ENCODE measurements around the gene IL1RAP.

The IL1RAP gene

GRCh38 chr3:190582667-190583066, 68.8 kb downstream of the IL1RAP start:
- Histone ChIP-seq H3K4ac (ENCODE audit: low read depth, low read length) (no peak overlapping the region), H3K27me3 (ENCODE audit: insufficient read depth, low read length, poor library complexity) (no peaks in the 10 kb centered on the region), H2BK120ac (ENCODE audit: low read depth, low read length) (no peak overlapping the region), H4K8ac (ENCODE audit: low read depth, low read length) (no peak overlapping the region), H3K4me2 (ENCODE audit: low read length) (no peak overlapping the region), H2BK5ac (ENCODE audit: low read length) (no peak overlapping the region), H2BK15ac (replicated peaks; ENCODE audit: low read depth) (no peak overlapping the region), H3K4me3 (ENCODE audit: low read length) (no peak overlapping the region), H3K4me1 (ENCODE audit: control insufficient read depth, low read depth, low read length) (peaks cover 6% of the 10 kb centered on the region), H2AK5ac (ENCODE audit: low read length) (no peak overlapping the region), H3K27ac (ENCODE audit: low read depth, low read length) (no peak overlapping the region), H3K79me1 (ENCODE audit: low read length) (no peaks in the 10 kb centered on the region), H3K36me3 (ENCODE audit: control insufficient read depth, insufficient read depth, low read length) (no peaks in the 10 kb centered on the region), H3K23ac (ENCODE audit: low read length) (no peak overlapping the region), H3K9ac (ENCODE audit: low read length) (no peak overlapping the region), H3K79me2 (ENCODE audit: control insufficient read depth, insufficient read depth, low read length) (no peaks in the 10 kb centered on the region), H3K18ac (ENCODE audit: low read length) (no peak overlapping the region), H4K5ac (ENCODE audit: low read length) (no peak overlapping the region), H3K56ac (ENCODE audit: low read length) (no peak overlapping the region)
- no CpG with 5 or more reads among the region's 2 CpGs for WGBS (ENCODE audit: extremely low coverage, insufficient coverage, low lambda C conversion rate)
- no peak for DNase-seq

DNA sequence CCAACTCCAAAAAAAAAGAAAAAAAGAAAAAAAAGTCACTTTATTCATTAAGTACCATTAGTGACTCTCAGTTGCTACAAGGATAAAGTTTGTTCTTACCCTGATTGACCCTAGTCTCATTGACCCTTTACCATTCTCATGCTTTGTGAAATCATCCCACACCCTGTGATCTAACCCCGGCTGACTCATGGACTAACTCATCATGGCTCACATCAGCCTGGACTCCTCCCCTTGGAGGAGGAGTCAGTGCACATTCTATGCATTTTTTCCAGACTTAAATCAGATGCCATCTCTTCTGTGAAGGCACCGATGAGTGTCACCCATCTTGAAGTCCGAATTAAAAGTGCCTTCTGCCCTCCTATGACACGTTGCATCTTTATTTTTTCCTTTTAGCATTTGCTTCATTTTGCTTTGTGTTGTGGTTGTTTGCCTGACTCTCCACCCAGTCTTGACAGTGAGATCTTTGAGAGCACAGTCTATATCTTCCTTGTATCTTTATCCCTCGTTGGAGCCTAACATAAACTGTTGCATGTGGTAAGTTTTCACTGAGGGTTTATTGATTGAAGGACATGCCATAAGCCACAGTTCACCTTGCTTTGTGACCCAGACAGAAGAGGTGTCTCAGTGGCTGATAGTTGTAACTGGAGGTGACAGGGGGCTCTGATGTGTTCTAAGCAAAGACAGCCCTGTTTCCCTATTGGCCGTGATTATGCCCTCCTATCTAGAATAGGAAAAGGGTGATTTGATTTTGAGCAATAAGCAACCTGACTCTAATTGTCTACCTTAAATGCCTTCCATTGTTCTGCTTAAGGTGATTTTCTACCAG, 72.1 kb downstream of the IL1RAP start:
- Histone ChIP-seq H4K8ac (ENCODE audit: low read depth, low read length) (no peak overlapping the region), H3K18ac (ENCODE audit: low read length) (peak overlapping the region; percentile 64), H3K9ac (ENCODE audit: low read length) (no peak overlapping the region), H3K4me3 (ENCODE audit: low read length) (no peak overlapping the region), H2BK5ac (ENCODE audit: low read length) (no peak overlapping the region), H3K4ac (ENCODE audit: low read depth, low read length) (no peak overlapping the region), H4K5ac (ENCODE audit: low read length) (no peak overlapping the region), H2BK120ac (ENCODE audit: low read depth, low read length) (no peak overlapping the region), H3K4me1 (ENCODE audit: control insufficient read depth, low read depth, low read length) (peaks cover 6% of the 10 kb centered on the region), H2AK5ac (ENCODE audit: low read length) (no peak overlapping the region), H2BK15ac (replicated peaks; ENCODE audit: low read depth) (no peak overlapping the region), H3K27ac (ENCODE audit: low read depth, low read length) (no peak overlapping the region), H3K23ac (ENCODE audit: low read length) (no peak overlapping the region), H3K79me1 (ENCODE audit: low read length) (no peaks in the 10 kb centered on the region), H3K27me3 (ENCODE audit: insufficient read depth, low read length, poor library complexity) (no peaks in the 10 kb centered on the region), H3K4me2 (ENCODE audit: low read length) (no peak overlapping the region), H3K56ac (ENCODE audit: low read length) (no peak overlapping the region), H3K79me2 (ENCODE audit: control insufficient read depth, insufficient read depth, low read length) (no peaks in the 10 kb centered on the region), H3K36me3 (ENCODE audit: control insufficient read depth, insufficient read depth, low read length) (no peaks in the 10 kb centered on the region)
- peak; percentile 95 for DNase-seq
- no CpG with 5 or more reads among the region's 6 CpGs for WGBS (ENCODE audit: extremely low coverage, insufficient coverage, low lambda C conversion rate)

GRCh38 chr3:190586631-190587011, 72.7 kb downstream of the IL1RAP start:
- H2AK5ac ChIP-seq (ENCODE audit: low read length), result no peak overlapping the region
- H2BK5ac ChIP-seq (ENCODE audit: low read length), result no peak overlapping the region
- H3K27ac ChIP-seq (ENCODE audit: low read depth, low read length), result no peak overlapping the region
- no CpG with 5 or more reads among the region's 4 CpGs for WGBS (ENCODE audit: extremely low coverage, insufficient coverage, low lambda C conversion rate)
- H3K36me3 ChIP-seq (ENCODE audit: control insufficient read depth, insufficient read depth, low read length), result no peaks in the 10 kb centered on the region
- no peak overlapping the region for H3K56ac ChIP-seq (ENCODE audit: low read length)
- H2BK120ac ChIP-seq (ENCODE audit: low read depth, low read length), result no peak overlapping the region
- H3K4me1 ChIP-seq (ENCODE audit: control insufficient read depth, low read depth, low read length), result peaks cover 6% of the 10 kb centered on the region
- no peak overlapping the region for H3K23ac ChIP-seq (ENCODE audit: low read length)
- peak; percentile 73 for DNase-seq
- H3K9ac ChIP-seq (ENCODE audit: low read length), result no peak overlapping the region
- H3K4ac ChIP-seq (ENCODE audit: low read depth, low read length), result no peak overlapping the region
- H4K8ac ChIP-seq (ENCODE audit: low read depth, low read length), result no peak overlapping the region
- no peak overlapping the region for H3K4me3 ChIP-seq (ENCODE audit: low read length)
- no peaks in the 10 kb centered on the region for H3K79me2 ChIP-seq (ENCODE audit: control insufficient read depth, insufficient read depth, low read length)
- H4K5ac ChIP-seq (ENCODE audit: low read length), result no peak overlapping the region
- peak overlapping the region; percentile 64 for H3K18ac ChIP-seq (ENCODE audit: low read length)
- H2BK15ac ChIP-seq (replicated peaks; ENCODE audit: low read depth), result no peak overlapping the region
- H3K27me3 ChIP-seq (ENCODE audit: insufficient read depth, low read length, poor library complexity), result no peaks in the 10 kb centered on the region
- H3K4me2 ChIP-seq (ENCODE audit: low read length), result no peak overlapping the region
- H3K79me1 ChIP-seq (ENCODE audit: low read length), result no peaks in the 10 kb centered on the region

DNA sequence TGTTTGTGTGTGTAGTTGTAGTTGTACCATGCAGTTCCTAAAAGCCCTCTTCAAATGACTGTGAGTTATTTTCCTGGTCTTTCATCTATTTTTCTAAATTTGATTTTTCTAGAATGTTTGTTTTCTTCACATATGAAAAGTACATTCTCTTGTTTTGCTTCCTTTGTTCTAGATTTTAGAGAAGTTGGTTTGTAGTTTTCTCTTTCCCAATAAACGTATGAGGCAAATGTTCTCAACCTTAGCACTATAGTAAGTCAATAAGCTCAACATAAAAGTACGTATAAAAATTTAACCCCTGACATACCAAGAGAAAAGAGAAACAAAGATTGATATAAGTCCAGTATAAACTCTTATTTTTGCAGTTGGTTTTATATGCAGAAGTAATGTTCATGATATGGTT, 74.7 kb downstream of the IL1RAP start:
- no peak overlapping the region for H3K27ac ChIP-seq (ENCODE audit: low read depth, low read length)
- H3K79me2 ChIP-seq (ENCODE audit: control insufficient read depth, insufficient read depth, low read length), result no peaks in the 10 kb centered on the region
- H2AK5ac ChIP-seq (ENCODE audit: low read length), result no peak overlapping the region
- no peak overlapping the region for H2BK120ac ChIP-seq (ENCODE audit: low read depth, low read length)
- H3K4ac ChIP-seq (ENCODE audit: low read depth, low read length), result no peak overlapping the region
- WGBS (ENCODE audit: extremely low coverage, insufficient coverage, low lambda C conversion rate), result no CpG with 5 or more reads among the region's 2 CpGs
- H4K5ac ChIP-seq (ENCODE audit: low read length), result no peak overlapping the region
- peaks cover 6% of the 10 kb centered on the region for H3K4me1 ChIP-seq (ENCODE audit: control insufficient read depth, low read depth, low read length)
- no peak overlapping the region for H3K4me3 ChIP-seq (ENCODE audit: low read length)
- no peak overlapping the region for H3K18ac ChIP-seq (ENCODE audit: low read length)
- DNase-seq, result no peak
- H3K36me3 ChIP-seq (ENCODE audit: control insufficient read depth, insufficient read depth, low read length), result no peaks in the 10 kb centered on the region
- no peak overlapping the region for H4K8ac ChIP-seq (ENCODE audit: low read depth, low read length)
- H2BK15ac ChIP-seq (replicated peaks; ENCODE audit: low read depth), result no peak overlapping the region
- H3K79me1 ChIP-seq (ENCODE audit: low read length), result no peaks in the 10 kb centered on the region
- H3K9ac ChIP-seq (ENCODE audit: low read length), result no peak overlapping the region
- no peak overlapping the region for H2BK5ac ChIP-seq (ENCODE audit: low read length)
- no peak overlapping the region for H3K56ac ChIP-seq (ENCODE audit: low read length)
- no peak overlapping the region for H3K4me2 ChIP-seq (ENCODE audit: low read length)
- H3K27me3 ChIP-seq (ENCODE audit: insufficient read depth, low read length, poor library complexity), result no peaks in the 10 kb centered on the region
- H3K23ac ChIP-seq (ENCODE audit: low read length), result no peak overlapping the region

- Histone ChIP-seq H3K79me1 (ENCODE audit: low read length) (no peaks in the 10 kb centered on the region), H3K4me2 (ENCODE audit: low read length) (no peak overlapping the region), H4K8ac (ENCODE audit: low read depth, low read length) (no peak overlapping the region), H3K27ac (ENCODE audit: low read depth, low read length) (no peak overlapping the region), H3K4me3 (ENCODE audit: low read length) (no peak overlapping the region), H3K23ac (ENCODE audit: low read length) (no peak overlapping the region), H2BK5ac (ENCODE audit: low read length) (no peak overlapping the region), H3K4ac (ENCODE audit: low read depth, low read length) (no peak overlapping the region), H2BK15ac (replicated peaks; ENCODE audit: low read depth) (no peak overlapping the region), H3K18ac (ENCODE audit: low read length) (no peak overlapping the region), H3K4me1 (ENCODE audit: control insufficient read depth, low read depth, low read length) (peaks cover 6% of the 10 kb centered on the region), H3K27me3 (ENCODE audit: insufficient read depth, low read length, poor library complexity) (no peaks in the 10 kb centered on the region), H3K36me3 (ENCODE audit: control insufficient read depth, insufficient read depth, low read length) (no peaks in the 10 kb centered on the region), H4K5ac (ENCODE audit: low read length) (no peak overlapping the region), H3K9ac (ENCODE audit: low read length) (no peak overlapping the region), H3K79me2 (ENCODE audit: control insufficient read depth, insufficient read depth, low read length) (no peaks in the 10 kb centered on the region), H2AK5ac (ENCODE audit: low read length) (no peak overlapping the region), H2BK120ac (ENCODE audit: low read depth, low read length) (no peak overlapping the region), H3K56ac (ENCODE audit: low read length) (no peak overlapping the region)
- no peak for DNase-seq
- no CpG with 5 or more reads among the region's 7 CpGs for WGBS (ENCODE audit: extremely low coverage, insufficient coverage, low lambda C conversion rate)
Measured at GRCh38 chr3:190589326-190589725, 75.4 kb downstream of the IL1RAP start.

- Histone ChIP-seq H3K27me3 (ENCODE audit: insufficient read depth, low read length, poor library complexity) (no peaks in the 10 kb centered on the region), H2AK5ac (ENCODE audit: low read length) (no peak overlapping the region), H2BK15ac (replicated peaks; ENCODE audit: low read depth) (no peak overlapping the region), H3K18ac (ENCODE audit: low read length) (no peak overlapping the region), H2BK120ac (ENCODE audit: low read depth, low read length) (no peak overlapping the region), H2BK5ac (ENCODE audit: low read length) (no peak overlapping the region), H3K4me2 (ENCODE audit: low read length) (no peak overlapping the region), H3K56ac (ENCODE audit: low read length) (no peak overlapping the region), H3K9ac (ENCODE audit: low read length) (no peak overlapping the region), H3K4ac (ENCODE audit: low read depth, low read length) (no peak overlapping the region), H3K4me1 (ENCODE audit: control insufficient read depth, low read depth, low read length) (peaks cover 4% of the 10 kb centered on the region), H3K79me2 (ENCODE audit: control insufficient read depth, insufficient read depth, low read length) (no peaks in the 10 kb centered on the region), H3K23ac (ENCODE audit: low read length) (no peak overlapping the region), H4K8ac (ENCODE audit: low read depth, low read length) (no peak overlapping the region), H4K5ac (ENCODE audit: low read length) (no peak overlapping the region), H3K79me1 (ENCODE audit: low read length) (no peaks in the 10 kb centered on the region), H3K27ac (ENCODE audit: low read depth, low read length) (no peak overlapping the region), H3K36me3 (ENCODE audit: control insufficient read depth, insufficient read depth, low read length) (no peaks in the 10 kb centered on the region), H3K4me3 (ENCODE audit: low read length) (no peak overlapping the region)
- no CpG with 5 or more reads among the region's 6 CpGs for WGBS (ENCODE audit: extremely low coverage, insufficient coverage, low lambda C conversion rate)
- DNase-seq, result no peak
Measured at GRCh38 chr3:190591080-190591479, 77.2 kb downstream of the IL1RAP start.

All from mesendoderm (in vitro differentiated cells).